Activated T-cell treated with anti-CD3 and anti-CD28 coated beads for 4 hours (primary cell): ENCODE data around the gene MICALL1.
"Not testable (repeated sequence)": the region's sequence is repeated elsewhere in the genome, so short reads cannot be mapped to it uniquely, and the experiment has no call there.

Source experiments
- DNase-seq: peaks from one replicate; pipeline ENCODE4 v3.0.0-alpha.2; 2020

Gene MICALL1

GRCh38 chr22:37931893-37932389 is 25.8 kb downstream of the MICALL1 start:
- no peak for DNase-seq

GRCh38 chr22:37932401-37932800 is 26.3 kb downstream of the MICALL1 start:
- no peak for DNase-seq

- DNase-seq = no peak
Observed at GRCh38 chr22:37932821-37933578, 26.9 kb downstream of the MICALL1 start.

- peak; percentile 72 for DNase-seq
Observed at GRCh38 chr22:37933711-37934376, 27.7 kb downstream of the MICALL1 start.

- DNase-seq = no peak
Observed at GRCh38 chr22:37940698-37941376, 34.7 kb downstream of the MICALL1 start.

- DNase-seq = no peak
Observed at GRCh38 chr22:37942133-37942532, 36.0 kb downstream of the MICALL1 start.

- no peak for DNase-seq
Observed at GRCh38 chr22:37943136-37943824, 37.2 kb downstream of the MICALL1 start.

- no peak for DNase-seq
Observed at GRCh38 chr22:37943825-37944198, 37.7 kb downstream of the MICALL1 start.

- DNase-seq = not testable (repeated sequence)
Observed at GRCh38 chr22:37944423-37944822, 38.3 kb downstream of the MICALL1 start.

- not testable (repeated sequence) for DNase-seq
Observed at GRCh38 chr22:37947142-37947795, 41.2 kb downstream of the MICALL1 start.

GRCh38 chr22:37951305-37951704 is 45.2 kb downstream of the MICALL1 start:
- DNase-seq = no peak

GRCh38 chr22:37952629-37953028 is 46.5 kb downstream of the MICALL1 start:
- DNase-seq = not testable (repeated sequence)

- no peak for DNase-seq
Observed at GRCh38 chr22:37953062-37953436, 47.0 kb downstream of the MICALL1 start.

GRCh38 chr22:37953437-37954179 is 47.5 kb downstream of the MICALL1 start, which contains the start of the genes C22orf23 and POLR2F:
Gene C22orf23, minus strand, starts transcription at chr22:37953601. Its CDS starts 452 bp downstream, at chr22:37953149.
Gene POLR2F, plus strand, starts transcription at chr22:37953699. Its CDS starts 89 bp downstream, at chr22:37953788.
- DNase-seq = peak; percentile 93

- DNase-seq = no peak
Observed at GRCh38 chr22:37954686-37955085, 48.6 kb downstream of the MICALL1 start.

- not testable (repeated sequence) for DNase-seq
Observed at GRCh38 chr22:37955825-37956397, 49.8 kb downstream of the MICALL1 start.

GRCh38 chr22:37957232-37957631 is 51.1 kb downstream of the MICALL1 start:
- DNase-seq = no peak

GRCh38 chr22:37959231-37959825 is 53.2 kb downstream of the MICALL1 start:
- no peak for DNase-seq

GRCh38 chr22:37961062-37961461 is 55.0 kb downstream of the MICALL1 start:
- DNase-seq = no peak

- no peak for DNase-seq
Observed at GRCh38 chr22:37965940-37966664, 60.0 kb downstream of the MICALL1 start.
